ENCODE measurements around the gene SPATS1. TPM values are rescaled to one million over a fixed set of nuclear protein-coding genes. Genes with fewer than 3 reads are reported as not detected.
"Not testable (repeated sequence)": the region's sequence is repeated elsewhere in the genome, so short reads cannot be mapped to it uniquely, and the experiment has no call there.

SPATS1 gene
- total RNA-seq, 1 experiment from 2014 or later, result not detected

DNA sequence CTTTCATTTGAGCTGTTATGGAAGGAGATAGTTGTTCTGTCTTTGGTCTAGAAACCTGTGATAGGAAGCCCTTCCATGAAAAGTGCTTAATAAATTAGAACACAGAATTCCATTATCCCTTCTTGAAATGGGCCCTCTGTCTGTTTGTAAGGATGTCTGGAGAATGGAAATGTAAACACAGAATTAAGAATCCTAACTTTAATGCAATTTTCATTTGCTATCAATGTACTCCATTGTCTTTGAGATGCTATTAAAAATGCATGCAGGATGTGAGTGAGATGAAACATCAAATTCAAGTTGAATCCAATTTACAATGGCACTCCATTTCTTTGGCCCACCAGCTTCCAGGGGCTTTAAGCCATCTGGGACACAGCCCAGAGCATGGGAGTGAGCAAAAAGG is 15.4 kb upstream of the SPATS1 start:
- no peaks in the 10 kb centered on the region; the same call in 1 of the 2 replicates for H3K27me3 ChIP-seq (ENCODE audit: control insufficient read depth, insufficient read depth, low read length)
- DNase-seq, result no peak
- H3K36me3 ChIP-seq (replicated peaks; ENCODE audit: control insufficient read depth, insufficient read depth, low read length), result no peaks in the 10 kb centered on the region
- H3K4me3 ChIP-seq (ENCODE audit: insufficient read depth, low read depth, low read length), result no peak overlapping the region

DNA sequence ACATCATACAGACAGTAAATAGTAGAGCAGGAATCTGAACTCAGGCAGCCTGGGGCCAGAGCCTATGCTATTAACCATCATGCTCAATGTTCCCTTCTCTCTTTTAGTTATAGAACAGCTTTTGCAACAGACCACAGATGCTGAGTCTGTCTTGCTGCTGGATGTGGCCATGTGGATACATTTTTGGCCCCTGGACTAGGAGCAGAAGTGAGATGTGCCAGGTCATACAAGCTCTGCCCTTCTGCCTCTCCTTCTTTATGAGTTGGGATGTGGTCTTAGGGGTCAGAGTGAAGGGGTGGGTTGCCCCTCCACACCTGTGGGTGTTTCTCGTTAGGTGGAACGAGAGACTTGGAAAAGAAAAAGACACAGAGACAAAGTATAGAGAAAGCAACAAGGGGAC is 14.7 kb upstream of the SPATS1 start:
- Histone ChIP-seq H3K27me3 (ENCODE audit: control insufficient read depth, insufficient read depth, low read length) (no peaks in the 10 kb centered on the region; the same call in 1 of the 2 replicates), H3K4me3 (ENCODE audit: insufficient read depth, low read depth, low read length) (no peak overlapping the region), H3K36me3 (replicated peaks; ENCODE audit: control insufficient read depth, insufficient read depth, low read length) (no peaks in the 10 kb centered on the region)
- DNase-seq, result no peak

DNA sequence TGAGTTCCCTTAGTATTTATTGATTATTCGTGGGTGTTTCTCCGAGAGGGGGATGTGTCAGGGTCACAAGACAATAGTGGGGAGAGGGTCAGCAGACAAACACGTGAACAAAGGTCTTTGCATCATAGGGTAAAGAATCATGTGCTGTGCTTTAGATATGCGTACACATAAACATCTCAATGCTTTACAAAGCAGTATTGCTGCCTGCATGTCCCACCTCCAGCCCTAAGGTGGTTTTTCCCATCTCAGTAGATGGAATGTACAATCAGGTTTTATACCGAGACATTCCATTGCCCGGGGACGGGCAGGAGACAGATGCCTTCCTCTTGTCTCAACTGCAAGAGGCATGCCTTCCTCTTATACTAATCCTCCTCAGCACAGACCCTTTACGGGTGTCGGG is 14.2 kb upstream of the SPATS1 start:
- not testable (repeated sequence) for H3K4me3 ChIP-seq (ENCODE audit: insufficient read depth, low read depth, low read length); DNase-seq; H3K36me3 ChIP-seq (replicated peaks; ENCODE audit: control insufficient read depth, insufficient read depth, low read length); H3K27me3 ChIP-seq (ENCODE audit: control insufficient read depth, insufficient read depth, low read length)

DNA sequence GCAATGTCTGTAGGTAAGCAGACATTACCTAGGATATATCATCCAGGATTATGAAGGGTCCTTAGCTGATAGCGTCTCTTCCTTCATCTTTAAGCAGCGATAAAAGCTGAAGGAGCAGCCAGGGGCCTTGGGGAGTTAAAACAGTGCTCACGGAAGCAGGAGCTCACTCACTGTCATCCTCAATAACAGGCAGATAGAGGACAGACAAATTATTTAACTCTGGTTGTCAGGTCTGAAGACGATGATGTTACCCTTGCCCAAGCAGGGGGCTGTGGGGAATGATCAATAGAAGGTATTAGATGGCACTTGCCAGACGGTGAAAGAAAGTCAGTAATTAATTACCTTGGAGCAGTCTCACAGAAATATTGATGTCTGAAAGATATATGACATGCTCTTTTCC is 12.6 kb upstream of the SPATS1 start:
- no peak overlapping the region for H3K4me3 ChIP-seq (ENCODE audit: insufficient read depth, low read depth, low read length)
- DNase-seq, result no peak
- H3K36me3 ChIP-seq (replicated peaks; ENCODE audit: control insufficient read depth, insufficient read depth, low read length), result no peaks in the 10 kb centered on the region
- no peaks in the 10 kb centered on the region; the same call in 1 of the 2 replicates for H3K27me3 ChIP-seq (ENCODE audit: control insufficient read depth, insufficient read depth, low read length)

DNA sequence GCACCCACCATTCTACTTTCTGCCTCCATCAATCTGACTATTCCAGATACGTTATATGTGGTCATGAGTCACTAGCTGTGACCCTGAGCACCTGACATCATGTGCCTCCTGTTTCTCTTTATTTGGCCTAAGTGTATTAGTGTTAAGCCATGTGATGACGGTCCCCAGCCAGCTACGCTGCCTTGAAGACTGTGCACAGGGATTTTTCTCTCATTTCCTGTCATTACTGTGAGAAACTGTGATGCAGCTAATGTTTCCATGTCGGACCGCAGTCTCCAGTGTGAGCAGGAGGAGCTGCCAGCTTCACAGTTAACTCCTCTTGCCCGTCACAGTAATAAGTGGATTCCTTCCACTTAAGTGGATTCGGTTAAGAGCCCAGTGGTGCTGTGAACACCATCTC is 9.9 kb upstream of the SPATS1 start:
- DNase-seq, result no peak
- Histone ChIP-seq H3K36me3 (replicated peaks; ENCODE audit: control insufficient read depth, insufficient read depth, low read length) (no peaks in the 10 kb centered on the region), H3K27me3 (ENCODE audit: control insufficient read depth, insufficient read depth, low read length) (no peaks in the 10 kb centered on the region; the same call in 1 of the 2 replicates), H3K4me3 (ENCODE audit: insufficient read depth, low read depth, low read length) (no peak overlapping the region)

DNA sequence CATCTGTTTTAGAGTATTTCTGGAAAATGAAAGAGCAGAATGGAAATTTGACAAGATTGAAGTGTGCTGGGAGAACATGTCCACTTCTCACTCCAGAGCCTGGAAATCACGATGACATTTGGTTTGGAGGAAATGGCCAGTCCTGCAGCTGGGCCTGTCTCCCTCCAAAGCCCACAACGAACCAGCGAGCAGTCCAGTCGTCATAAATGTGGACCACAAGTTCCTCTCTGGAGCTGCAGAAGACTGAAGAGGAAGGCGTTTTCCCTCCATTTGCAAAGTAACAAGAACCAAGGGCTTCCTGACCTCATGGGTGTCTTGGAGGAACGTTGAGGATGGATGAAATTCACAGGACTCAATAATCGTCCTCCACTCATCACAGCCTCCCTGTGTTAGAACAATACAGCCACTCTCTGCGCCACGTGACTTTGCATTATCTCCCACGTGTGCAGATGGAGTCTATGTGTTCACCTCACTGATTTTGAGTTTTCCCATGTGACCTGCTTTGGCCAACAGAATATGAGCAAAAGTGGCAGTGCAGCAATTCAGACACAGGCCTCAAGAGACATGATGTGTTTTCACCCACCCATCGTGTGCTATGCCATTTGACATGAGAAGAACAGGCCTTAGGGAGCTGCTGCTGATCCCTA is 9.1 kb upstream of the SPATS1 start:
- H3K4me3 ChIP-seq (ENCODE audit: insufficient read depth, low read depth, low read length), result no peak overlapping the region
- H3K36me3 ChIP-seq (replicated peaks; ENCODE audit: control insufficient read depth, insufficient read depth, low read length), result no peaks in the 10 kb centered on the region

DNA sequence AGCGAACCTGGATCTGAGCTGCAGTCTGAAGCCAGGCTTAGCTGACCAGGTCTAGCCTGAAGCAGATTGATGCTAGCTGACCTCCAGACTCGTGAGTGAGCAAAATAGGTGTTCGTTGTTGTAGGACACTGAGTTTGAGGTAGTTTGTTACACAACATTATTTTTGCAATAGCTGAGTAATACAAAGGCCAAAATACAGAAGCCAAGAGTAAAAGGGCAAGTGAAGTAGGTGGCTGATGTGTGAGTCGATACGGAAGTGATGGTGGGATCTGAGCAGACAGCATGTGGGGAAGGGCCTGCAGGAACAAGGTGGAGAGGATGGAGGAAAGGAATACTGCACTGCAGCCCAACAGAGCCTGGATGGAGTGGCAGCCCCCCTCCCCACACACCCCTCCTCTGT is 8.5 kb upstream of the SPATS1 start:
- H3K36me3 ChIP-seq (replicated peaks; ENCODE audit: control insufficient read depth, insufficient read depth, low read length), result no peaks in the 10 kb centered on the region
- DNase-seq, result no peak
- H3K4me3 ChIP-seq (ENCODE audit: insufficient read depth, low read depth, low read length), result no peak overlapping the region
- H3K27me3 ChIP-seq (ENCODE audit: control insufficient read depth, insufficient read depth, low read length), result no peaks in the 10 kb centered on the region

More for the DNA sequence above, 9.1 kb upstream of the SPATS1 start:
- H3K27me3 ChIP-seq (ENCODE audit: control insufficient read depth, insufficient read depth, low read length), result no peaks in the 10 kb centered on the region; the same call in 1 of the 2 replicates
- DNase-seq, result no peak

DNA sequence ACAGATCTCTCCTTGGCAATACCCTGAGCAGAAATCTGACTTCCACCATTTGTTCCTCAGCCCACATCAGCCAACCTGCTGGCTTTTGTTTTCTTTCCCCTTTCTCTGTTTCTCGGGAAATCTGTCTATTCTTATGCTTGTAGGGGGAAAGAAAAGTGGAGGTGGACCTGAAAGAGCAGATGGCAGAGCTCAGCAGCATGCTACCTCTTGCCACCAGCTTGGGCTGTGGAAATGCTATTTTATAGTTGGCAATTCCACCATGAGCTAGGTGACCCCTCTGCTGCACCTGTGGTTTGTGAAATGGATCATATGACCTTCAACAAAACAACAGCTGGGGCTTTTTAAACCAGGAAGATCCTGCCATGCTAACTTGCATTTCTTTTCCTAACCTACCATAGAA is 6.8 kb upstream of the SPATS1 start:
- Histone ChIP-seq H3K36me3 (replicated peaks; ENCODE audit: control insufficient read depth, insufficient read depth, low read length) (no peaks in the 10 kb centered on the region), H3K27me3 (ENCODE audit: control insufficient read depth, insufficient read depth, low read length) (no peaks in the 10 kb centered on the region), H3K4me3 (ENCODE audit: insufficient read depth, low read depth, low read length) (no peak overlapping the region)
- no peak for DNase-seq

DNA sequence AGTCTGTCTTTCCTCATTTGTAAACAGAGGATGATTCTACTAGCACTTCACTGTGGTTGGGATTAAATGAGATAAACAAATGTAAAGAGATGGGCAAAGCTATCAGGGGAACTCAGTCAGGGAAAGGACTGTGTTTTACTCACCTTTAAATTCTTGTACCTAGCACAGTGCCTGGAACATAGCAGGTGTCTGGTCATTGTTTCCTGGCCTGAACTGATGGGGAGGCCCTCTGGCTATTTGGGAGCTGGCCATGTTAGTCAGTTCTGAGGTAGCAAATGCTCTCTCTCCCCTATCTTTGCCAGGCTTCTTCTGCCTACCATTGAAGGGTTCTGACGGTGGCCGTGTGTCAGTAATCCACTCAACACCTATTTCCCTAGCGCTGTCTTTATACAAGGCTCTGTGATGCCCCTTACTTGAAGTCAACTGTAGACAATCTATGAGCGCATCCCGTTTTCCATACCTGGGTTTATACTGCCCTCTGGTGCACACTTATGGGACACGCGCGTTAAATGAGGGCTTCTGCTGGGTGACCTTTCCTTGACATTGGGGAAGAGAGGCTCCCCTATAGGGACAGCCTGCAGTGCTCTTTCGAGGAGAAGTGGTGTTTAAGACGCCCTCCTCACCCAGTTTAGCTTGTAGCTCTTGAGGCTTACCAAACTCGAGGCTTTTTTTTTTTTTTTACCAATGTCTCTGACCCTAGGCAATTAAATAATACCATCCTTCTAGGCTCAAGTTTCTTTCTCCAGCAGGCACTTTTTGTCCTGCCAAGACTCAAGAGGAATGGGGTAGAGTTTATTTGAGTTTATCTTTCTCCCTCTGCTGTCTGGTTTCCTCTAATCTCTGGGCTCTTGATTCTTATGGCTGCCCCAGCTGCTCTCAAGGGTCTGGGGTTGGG is 4.0 kb upstream of the SPATS1 start:
- DNase-seq, result peak; percentile 73
- Histone ChIP-seq H3K27me3 (ENCODE audit: control insufficient read depth, insufficient read depth, low read length) (peaks cover 1% of the 10 kb centered on the region; the same call in 1 of the 2 replicates), H3K4me3 (ENCODE audit: insufficient read depth, low read depth, low read length) (no peak overlapping the region), H3K36me3 (replicated peaks; ENCODE audit: control insufficient read depth, insufficient read depth, low read length) (no peaks in the 10 kb centered on the region)

DNA sequence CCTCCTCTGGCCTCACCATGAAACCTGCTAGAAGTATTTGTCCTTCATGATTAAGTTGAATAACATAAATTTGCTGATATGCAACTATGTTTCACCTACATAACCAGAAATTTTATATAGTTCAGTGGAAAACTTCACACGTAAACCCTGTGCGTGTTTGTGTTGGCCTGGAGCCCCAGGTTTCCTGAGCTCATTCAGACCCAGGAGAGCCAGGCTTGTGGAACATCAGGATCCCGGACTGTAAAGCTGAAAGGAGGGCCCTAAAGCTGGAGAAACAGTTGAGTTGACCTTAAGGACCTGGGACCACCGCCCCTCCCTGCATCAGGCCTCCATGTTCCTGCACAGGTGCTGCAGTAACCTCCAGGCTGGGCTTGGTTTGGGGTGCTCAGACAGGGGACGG is 3.1 kb upstream of the SPATS1 start:
- Histone ChIP-seq H3K27me3 (ENCODE audit: control insufficient read depth, insufficient read depth, low read length) (peaks cover 1% of the 10 kb centered on the region; the same call in 1 of the 2 replicates), H3K4me3 (ENCODE audit: insufficient read depth, low read depth, low read length) (no peak overlapping the region), H3K36me3 (replicated peaks; ENCODE audit: control insufficient read depth, insufficient read depth, low read length) (no peaks in the 10 kb centered on the region)
- no peak for DNase-seq

DNA sequence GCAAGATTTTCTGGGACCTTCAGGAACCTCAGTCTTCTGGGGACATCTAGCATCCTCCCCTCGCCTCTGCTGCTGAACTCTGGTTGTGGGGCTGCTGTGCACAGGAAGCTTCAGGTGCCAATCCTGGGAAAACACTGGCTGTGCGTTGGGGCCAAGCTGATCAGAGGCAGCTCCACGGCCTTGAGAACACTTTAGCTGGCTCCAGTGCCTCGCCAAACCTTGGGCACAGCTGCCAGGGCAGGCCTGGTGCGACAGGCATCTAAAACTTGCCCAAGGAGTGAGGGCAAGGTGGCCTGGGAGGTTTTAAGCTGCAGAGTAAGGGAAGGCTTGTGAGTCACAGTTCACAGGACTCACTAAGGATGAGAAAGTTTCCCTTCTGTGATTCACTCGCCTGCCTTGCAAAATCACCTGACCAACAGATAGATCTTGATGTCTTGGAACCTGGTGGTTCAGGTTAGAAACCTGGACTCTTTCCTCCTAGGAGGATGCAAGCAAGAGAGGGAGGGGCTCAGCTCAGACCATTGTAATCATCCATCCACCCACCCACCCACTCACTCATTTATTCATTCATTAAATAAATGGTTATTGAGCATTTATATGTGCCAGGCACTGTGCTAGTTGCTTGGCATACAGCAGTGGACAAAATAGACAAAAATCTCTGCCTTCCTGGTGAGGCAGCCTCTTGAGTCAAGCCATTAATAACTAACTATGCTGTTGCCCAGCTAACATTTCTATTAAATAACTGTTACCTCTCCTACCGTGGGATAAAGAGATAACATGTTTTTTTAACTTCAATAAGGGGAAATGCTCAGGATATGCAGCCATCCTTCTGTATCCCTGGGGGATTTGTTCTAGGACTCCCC is 2.5 kb upstream of the SPATS1 start:
- Histone ChIP-seq H3K4me3 (ENCODE audit: insufficient read depth, low read depth, low read length) (no peak overlapping the region), H3K27me3 (ENCODE audit: control insufficient read depth, insufficient read depth, low read length) (peaks cover 1% of the 10 kb centered on the region; the same call in 1 of the 2 replicates), H3K36me3 (replicated peaks; ENCODE audit: control insufficient read depth, insufficient read depth, low read length) (no peaks in the 10 kb centered on the region)
- no peak for DNase-seq

DNA sequence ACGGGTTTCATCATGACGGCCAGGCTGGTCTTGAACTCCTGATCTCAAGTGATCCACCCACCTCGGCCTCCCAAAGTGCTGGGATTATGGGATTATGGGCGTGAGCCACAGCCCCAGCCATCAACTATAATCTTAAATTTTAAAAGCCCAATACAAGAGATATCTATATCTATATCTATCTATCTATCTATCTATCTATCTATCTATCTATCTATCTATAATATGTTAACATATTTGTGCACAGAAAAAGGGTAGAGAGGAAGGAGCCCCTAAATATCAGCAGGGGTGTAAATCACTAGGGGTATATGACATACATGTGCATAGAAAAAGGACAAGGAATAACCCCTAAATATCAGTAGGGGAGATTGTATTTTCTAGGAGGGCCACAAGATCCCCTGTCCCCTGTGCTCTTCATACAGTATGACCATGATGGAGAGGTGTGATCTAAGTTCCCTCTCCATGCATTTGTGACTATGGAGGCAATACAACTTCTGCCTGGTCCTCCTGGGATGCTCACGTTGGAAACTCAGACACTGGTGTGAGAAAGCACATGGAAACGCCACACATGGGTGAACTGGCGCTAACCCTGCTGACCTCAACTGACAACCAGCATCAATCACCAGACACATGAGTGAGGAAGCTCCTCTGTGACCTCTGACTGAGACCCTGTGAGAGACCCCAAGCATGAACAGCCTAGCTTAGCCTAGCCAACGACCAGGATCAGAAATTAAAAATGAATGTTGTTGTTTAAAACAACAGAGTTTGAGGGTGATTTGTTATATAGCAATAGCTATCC is 1.2 kb upstream of the SPATS1 start:
- no peaks in the 10 kb centered on the region for H3K36me3 ChIP-seq (replicated peaks; ENCODE audit: control insufficient read depth, insufficient read depth, low read length)
- peaks cover 1% of the 10 kb centered on the region; the same call in 1 of the 2 replicates for H3K27me3 ChIP-seq (ENCODE audit: control insufficient read depth, insufficient read depth, low read length)
- H3K4me3 ChIP-seq (ENCODE audit: insufficient read depth, low read depth, low read length), result no peak overlapping the region
- DNase-seq, result no peak

DNA sequence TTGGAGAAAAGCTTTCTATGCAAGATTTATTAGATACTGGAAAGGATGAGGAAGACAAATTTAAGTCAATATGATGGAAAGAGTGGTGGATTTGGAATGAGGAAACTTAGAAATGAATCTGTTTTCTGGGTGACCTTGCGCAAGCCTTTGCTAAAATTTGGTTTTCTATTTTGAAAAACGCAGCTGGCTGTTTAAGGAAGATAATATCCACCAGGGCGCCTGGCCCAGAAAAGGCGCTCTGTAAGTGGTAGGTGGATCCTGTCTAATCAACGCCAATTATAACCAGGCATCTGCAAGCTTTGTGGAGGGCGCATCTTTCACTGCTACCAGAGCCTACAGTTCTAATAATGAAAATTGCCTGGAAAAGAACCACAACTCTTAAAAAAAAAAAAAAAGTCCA is 398 bp upstream of the SPATS1 start:
- H3K4me3 ChIP-seq (ENCODE audit: insufficient read depth, low read depth, low read length), result no peak overlapping the region
- no peaks in the 10 kb centered on the region for H3K36me3 ChIP-seq (replicated peaks; ENCODE audit: control insufficient read depth, insufficient read depth, low read length)
- H3K27me3 ChIP-seq (ENCODE audit: control insufficient read depth, insufficient read depth, low read length), result peaks cover 1% of the 10 kb centered on the region; the same call in 1 of the 2 replicates
- DNase-seq, result no peak

DNA sequence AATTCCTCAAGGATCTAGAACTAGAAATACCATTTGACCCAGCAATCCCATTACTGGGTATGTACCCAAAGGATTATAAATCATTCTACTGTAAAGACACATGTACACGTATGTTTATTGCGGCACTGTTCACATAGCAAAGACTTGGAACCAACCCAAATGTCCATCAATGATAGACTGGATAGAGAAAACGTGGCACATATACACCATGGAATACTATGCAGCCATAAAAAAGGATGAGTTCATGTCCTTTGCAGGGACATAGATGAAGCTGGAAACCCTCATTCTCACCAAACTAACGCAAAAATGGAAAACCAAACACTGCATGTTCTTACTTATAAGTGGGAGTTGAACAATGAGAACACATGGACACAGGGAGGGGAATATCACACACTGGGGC is 4.4 kb downstream of the SPATS1 start:
- not testable (repeated sequence) for H3K4me3 ChIP-seq (ENCODE audit: insufficient read depth, low read depth, low read length); DNase-seq; H3K36me3 ChIP-seq (replicated peaks; ENCODE audit: control insufficient read depth, insufficient read depth, low read length); H3K27me3 ChIP-seq (ENCODE audit: control insufficient read depth, insufficient read depth, low read length)

Measured in H7 (cell line).